Bronchial epithelial cell (primary cell): Measurements from ENCODE around the gene DZIP1. TPM values are rescaled to one million over a fixed set of nuclear protein-coding genes. Genes with fewer than 3 reads are reported as not detected.

ENCODE experiments used
- DNase-seq: peaks from one replicate; pipeline ENCODE4 v3.0.0-alpha.2; 2010; ENCODE audit warnings: low read depth
- FAIRE-seq: peaks from 2 replicates; lab custom pipeline; 2011; peaks lifted over from hg19 to GRCh38; lab: Jason Lieb, UNC
- H3K27me3 ChIP-seq: 2 replicates; pipeline ENCODE4 v1.5.1; 2011; ENCODE audit warnings: low read length; ENCODE audit not compliant: control insufficient read depth, insufficient read depth
- H3K36me3 ChIP-seq: 2 replicates; pipeline ENCODE4 v1.5.1; 2011; ENCODE audit warnings: low read length; ENCODE audit not compliant: control insufficient read depth, insufficient read depth
- H3K4me3 ChIP-seq: 2 replicates; pipeline ENCODE4 v1.5.1; 2011; ENCODE audit warnings: mild to moderate bottlenecking, low read depth, low read length, control low read depth
- CTCF ChIP-seq: IDR thresholded peaks from 2 replicates; pipeline ENCODE4 v1.5.1; 2011; ENCODE audit warnings: mild to moderate bottlenecking, moderate library complexity, low read length, control low read depth, inconsistent platforms; ENCODE audit not compliant: insufficient read depth, severe bottlenecking
- total RNA-seq: library from RNA; depleted of rRNA; stranded (reverse); fragments of >200 nt; gene quantifications from 2 replicates; pipeline ENCODE4 v1.2.1, GENCODE V29; 2014

The DZIP1 gene
- total RNA-seq, 1 donor from 2014 or later: 0.79 TPM

- FAIRE-seq: no peak
- DNase-seq: no peak
- Histone ChIP-seq H3K27me3 (no peaks in the 10 kb centered on the region), H3K36me3 (no peaks in the 10 kb centered on the region), H3K4me3 (no peak overlapping the region)
- TF ChIP-seq CTCF: no peak
These were observed 24.3 kb downstream of the DZIP1 start for GRCh38 chr13:95620030-95620824.

- no peak for FAIRE-seq
- DNase-seq: no peak
- H3K27me3 ChIP-seq: no peaks in the 10 kb centered on the region
- H3K4me3 ChIP-seq: no peak overlapping the region
- no peaks in the 10 kb centered on the region for H3K36me3 ChIP-seq
- no peak for TF ChIP-seq CTCF
These were observed 29.0 kb downstream of the DZIP1 start for GRCh38 chr13:95615539-95615938.

GRCh38 chr13:95614641-95615245 is 29.8 kb downstream of the DZIP1 start:
- H3K36me3 ChIP-seq: no peaks in the 10 kb centered on the region
- FAIRE-seq (no peak), DNase-seq (peak; percentile 75)
- peak; percentile 64 for TF ChIP-seq CTCF
- H3K27me3 ChIP-seq: no peaks in the 10 kb centered on the region
- H3K4me3 ChIP-seq: no peak overlapping the region

- H3K4me3 ChIP-seq: no peak overlapping the region
- no peak for TF ChIP-seq CTCF
- peak; percentile 40 for DNase-seq
- H3K36me3 ChIP-seq: no peaks in the 10 kb centered on the region
- no peak for FAIRE-seq
- H3K27me3 ChIP-seq: no peaks in the 10 kb centered on the region
These were observed 35.7 kb downstream of the DZIP1 start for GRCh38 chr13:95608640-95609323.

GRCh38 chr13:95607366-95607765 is 37.1 kb downstream of the DZIP1 start:
- H3K4me3 ChIP-seq: no peak overlapping the region
- DNase-seq (peak; percentile 92), FAIRE-seq (no peak)
- H3K27me3 ChIP-seq: no peaks in the 10 kb centered on the region
- TF ChIP-seq CTCF: no peak
- H3K36me3 ChIP-seq: no peaks in the 10 kb centered on the region
